ENCODE data around the gene PCDHB6. TPM values are rescaled to one million over a fixed set of nuclear protein-coding genes. Genes with fewer than 3 reads are reported as not detected.
"Not testable (repeated sequence)": the region's sequence is repeated elsewhere in the genome, so short reads cannot be mapped to it uniquely, and the experiment has no call there.

PCDHB6 gene
- total RNA-seq, 1 donor from 2014 or later, result 0.07 TPM

GRCh38 chr5:141157901-141158300 is 8.0 kb downstream of the PCDHB6 start:
- not testable (repeated sequence) for DNase-seq (ENCODE audit: low read depth, low spot score)

GRCh38 chr5:141172381-141173204 is 22.7 kb downstream of the PCDHB6 start, which contains the start of gene PCDHB7:
TSS of gene PCDHB7 (plus strand) at chr5:141172644. CDS start at chr5:141172836, 192 bp downstream.
- DNase-seq (ENCODE audit: low read depth, low spot score), result no peak

GRCh38 chr5:141174291-141175104 is 24.6 kb downstream of the PCDHB6 start:
- not testable (repeated sequence) for DNase-seq (ENCODE audit: low read depth, low spot score)

- no peak for DNase-seq (ENCODE audit: low read depth, low spot score)
Observed at GRCh38 chr5:141175933-141176332, 26.1 kb downstream of the PCDHB6 start.

DNA sequence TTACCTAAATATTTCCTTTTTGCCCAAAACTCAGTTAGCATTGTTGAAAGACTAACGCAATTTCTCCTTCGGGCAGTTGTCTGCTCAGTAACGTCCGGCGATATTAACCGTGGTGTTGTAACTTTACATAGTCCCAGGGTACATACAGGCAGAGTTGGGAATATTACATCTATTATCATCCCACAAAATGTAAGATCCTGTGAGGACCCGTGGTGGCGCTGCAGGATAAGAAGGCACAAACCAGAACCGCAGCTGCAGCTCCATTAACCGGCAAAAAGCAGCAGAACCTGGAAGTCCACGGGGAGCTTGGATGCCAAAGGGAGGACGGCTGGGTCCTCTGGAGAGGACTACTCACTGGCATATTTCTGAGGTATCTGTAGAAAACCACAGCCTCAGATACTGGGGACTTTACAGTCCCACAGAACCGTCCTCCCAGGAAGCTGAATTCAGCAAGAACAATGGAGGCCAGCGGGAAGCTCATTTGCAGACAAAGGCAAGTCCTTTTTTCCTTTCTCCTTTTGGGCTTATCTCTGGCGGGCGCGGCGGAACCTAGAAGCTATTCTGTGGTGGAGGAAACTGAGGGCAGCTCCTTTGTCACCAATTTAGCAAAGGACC is 27.8 kb downstream of the PCDHB6 start, which contains the start of gene PCDHB8:
Gene PCDHB8 (plus strand): TSS at position 214 of the 615 bp plus-strand sequence. CDS start 245 bp downstream, at position 459.
- not testable (repeated sequence) for DNase-seq (ENCODE audit: low read depth, low spot score)

GRCh38 chr5:141179371-141179770 is 29.5 kb downstream of the PCDHB6 start:
- DNase-seq (ENCODE audit: low read depth, low spot score), result not testable (repeated sequence)

DNA sequence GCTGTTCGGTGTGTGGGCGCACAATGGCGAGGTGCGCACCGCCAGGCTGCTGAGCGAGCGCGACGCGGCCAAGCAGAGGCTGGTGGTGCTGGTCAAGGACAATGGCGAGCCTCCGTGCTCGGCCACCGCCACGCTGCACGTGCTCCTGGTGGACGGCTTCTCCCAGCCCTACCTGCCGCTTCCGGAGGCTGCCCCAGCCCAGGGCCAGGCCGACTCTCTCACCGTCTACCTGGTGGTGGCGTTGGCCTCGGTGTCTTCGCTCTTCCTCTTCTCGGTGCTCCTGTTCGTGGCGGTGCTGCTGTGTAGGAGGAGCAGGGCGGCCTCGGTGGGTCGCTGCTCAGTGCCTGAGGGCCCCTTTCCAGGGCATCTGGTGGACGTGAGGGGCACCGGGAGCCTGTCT is 30.0 kb downstream of the PCDHB6 start:
- DNase-seq (ENCODE audit: low read depth, low spot score), result not testable (repeated sequence)

- DNase-seq (ENCODE audit: low read depth, low spot score), result no peak
Observed at GRCh38 chr5:141180313-141180712, 30.5 kb downstream of the PCDHB6 start.

GRCh38 chr5:141182248-141182647 is 32.4 kb downstream of the PCDHB6 start, which contains the start of gene PCDHB16:
TSS of gene PCDHB16 (plus strand) at chr5:141182387. CDS start at chr5:141182560, 173 bp downstream.
- no peak for DNase-seq (ENCODE audit: low read depth, low spot score)

DNA sequence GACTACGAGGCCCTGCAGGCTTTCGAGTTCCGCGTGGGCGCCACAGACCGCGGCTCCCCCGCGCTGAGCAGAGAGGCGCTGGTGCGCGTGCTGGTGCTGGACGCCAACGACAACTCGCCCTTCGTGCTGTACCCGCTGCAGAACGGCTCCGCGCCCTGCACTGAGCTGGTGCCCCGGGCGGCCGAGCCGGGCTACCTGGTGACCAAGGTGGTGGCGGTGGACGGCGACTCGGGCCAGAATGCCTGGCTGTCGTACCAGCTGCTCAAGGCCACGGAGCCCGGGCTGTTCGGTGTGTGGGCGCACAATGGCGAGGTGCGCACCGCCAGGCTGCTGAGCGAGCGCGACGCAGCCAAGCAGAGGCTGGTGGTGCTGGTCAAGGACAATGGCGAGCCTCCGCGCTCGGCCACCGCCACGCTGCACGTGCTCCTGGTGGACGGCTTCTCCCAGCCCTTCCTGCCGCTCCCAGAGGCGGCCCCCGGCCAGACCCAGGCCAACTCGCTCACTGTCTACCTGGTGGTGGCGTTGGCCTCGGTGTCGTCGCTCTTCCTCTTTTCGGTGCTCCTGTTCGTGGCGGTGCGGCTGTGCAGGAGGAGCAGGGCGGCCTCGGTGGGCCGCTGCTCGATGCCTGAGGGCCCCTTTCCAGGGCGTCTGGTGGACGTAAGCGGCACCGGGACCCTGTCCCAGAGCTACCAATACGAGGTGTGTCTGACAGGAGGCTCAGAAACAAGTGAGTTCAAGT is 34.4 kb downstream of the PCDHB6 start:
- not testable (repeated sequence) for DNase-seq (ENCODE audit: low read depth, low spot score)

- DNase-seq (ENCODE audit: low read depth, low spot score), result no peak
Observed at GRCh38 chr5:141186897-141187512, 37.1 kb downstream of the PCDHB6 start, which contains the start of gene PCDHB9. TSS of gene PCDHB9 (plus strand) at chr5:141187161. CDS start at chr5:141187319, 158 bp downstream.

- not testable (repeated sequence) for DNase-seq (ENCODE audit: low read depth, low spot score)
Observed at GRCh38 chr5:141188682-141189081, 38.8 kb downstream of the PCDHB6 start.

DNA sequence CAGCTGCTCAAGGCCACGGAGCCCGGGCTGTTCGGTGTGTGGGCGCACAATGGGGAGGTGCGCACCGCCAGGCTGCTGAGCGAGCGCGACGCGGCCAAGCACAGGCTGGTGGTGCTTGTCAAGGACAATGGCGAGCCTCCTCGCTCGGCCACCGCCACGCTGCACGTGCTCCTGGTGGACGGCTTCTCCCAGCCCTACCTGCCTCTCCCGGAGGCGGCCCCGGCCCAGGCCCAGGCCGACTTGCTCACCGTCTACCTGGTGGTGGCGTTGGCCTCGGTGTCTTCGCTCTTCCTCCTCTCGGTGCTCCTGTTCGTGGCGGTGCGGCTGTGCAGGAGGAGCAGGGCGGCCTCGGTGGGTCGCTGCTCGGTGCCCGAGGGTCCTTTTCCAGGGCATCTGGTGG is 39.3 kb downstream of the PCDHB6 start:
- DNase-seq (ENCODE audit: low read depth, low spot score), result not testable (repeated sequence)

GRCh38 chr5:141192110-141192725 is 42.4 kb downstream of the PCDHB6 start, which contains the start of gene PCDHB10:
TSS of gene PCDHB10 (plus strand) at chr5:141192353. CDS start at chr5:141192553, 200 bp downstream.
- DNase-seq (ENCODE audit: low read depth, low spot score), result no peak

DNA sequence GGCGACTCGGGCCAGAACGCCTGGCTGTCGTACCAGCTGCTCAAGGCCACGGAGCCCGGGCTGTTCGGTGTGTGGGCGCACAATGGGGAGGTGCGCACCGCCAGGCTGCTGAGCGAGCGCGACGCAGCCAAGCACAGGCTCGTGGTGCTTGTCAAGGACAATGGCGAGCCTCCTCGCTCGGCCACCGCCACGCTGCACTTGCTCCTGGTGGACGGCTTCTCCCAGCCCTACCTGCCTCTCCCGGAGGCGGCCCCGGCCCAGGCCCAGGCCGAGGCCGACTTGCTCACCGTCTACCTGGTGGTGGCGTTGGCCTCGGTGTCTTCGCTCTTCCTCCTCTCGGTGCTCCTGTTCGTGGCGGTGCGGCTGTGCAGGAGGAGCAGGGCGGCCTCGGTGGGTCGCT is 44.5 kb downstream of the PCDHB6 start:
- DNase-seq (ENCODE audit: low read depth, low spot score), result not testable (repeated sequence)

DNA sequence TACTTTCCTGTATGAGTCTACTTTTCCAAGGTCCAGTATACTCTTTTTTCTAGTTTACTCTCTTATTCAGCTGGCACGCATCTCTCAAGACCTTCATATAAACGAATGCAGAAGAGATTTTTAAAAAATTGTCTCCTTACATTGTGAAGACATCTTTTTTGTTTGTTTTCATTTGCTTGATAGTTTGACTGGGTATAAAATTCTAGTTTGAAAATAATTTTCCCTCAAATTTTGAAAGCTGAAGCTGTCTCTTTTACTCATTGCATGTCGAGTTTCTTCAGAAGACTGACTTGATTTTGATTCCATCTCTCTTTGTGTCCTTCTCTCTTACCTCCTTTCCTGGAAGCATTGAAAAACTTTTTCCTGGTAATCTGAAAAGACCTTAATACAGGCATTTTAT is 46.5 kb downstream of the PCDHB6 start:
- DNase-seq (ENCODE audit: low read depth, low spot score), result no peak

DNA sequence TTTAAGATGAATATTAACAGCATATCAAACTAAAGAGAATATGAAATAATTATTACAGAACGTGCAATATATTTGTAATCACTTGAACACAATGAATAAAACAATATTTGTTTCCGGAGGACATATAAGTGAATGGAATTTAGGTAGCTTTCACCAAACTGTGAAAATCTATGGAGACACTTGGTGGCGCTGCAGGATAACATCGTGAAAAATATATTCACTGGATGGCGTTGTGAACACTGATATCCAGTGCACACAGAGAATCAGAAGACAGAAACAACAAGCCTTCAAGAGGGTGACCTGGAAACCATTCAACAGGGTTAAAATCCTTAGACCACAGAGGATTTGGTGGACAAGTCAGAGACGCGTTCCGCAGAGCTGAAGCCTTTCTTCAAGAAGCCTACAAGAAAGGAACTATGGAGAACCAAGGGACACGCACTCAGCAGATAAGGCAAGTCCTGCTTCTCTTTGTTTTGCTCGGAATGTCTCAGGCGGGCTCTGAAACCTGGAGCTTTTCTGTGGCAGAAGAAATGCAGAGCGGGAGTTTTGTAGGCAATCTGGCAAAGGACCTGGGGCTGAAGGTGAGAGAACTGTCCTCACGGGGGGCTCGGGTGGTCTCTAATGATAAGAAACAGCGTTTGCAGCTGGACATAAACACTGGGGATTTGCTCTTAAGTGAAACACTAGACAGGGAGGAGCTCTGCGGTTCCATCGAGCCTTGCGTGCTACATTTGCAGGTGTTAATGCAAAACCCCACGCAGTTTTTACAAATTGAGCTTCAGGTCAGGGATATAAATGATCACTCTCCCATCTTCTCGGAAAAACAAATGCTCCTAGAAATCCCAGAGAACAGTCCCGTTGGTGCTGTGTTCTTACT is 49.7 kb downstream of the PCDHB6 start, which contains the start of gene PCDHB11:
Gene PCDHB11 (plus strand): TSS at position 269 of the 877 bp plus-strand sequence. CDS start 148 bp downstream, at position 417.
- no peak for DNase-seq (ENCODE audit: low read depth, low spot score)

GRCh38 chr5:141201126-141201525 is 51.3 kb downstream of the PCDHB6 start:
- DNase-seq (ENCODE audit: low read depth, low spot score), result not testable (repeated sequence)
